Activated naive CD8-positive, alpha-beta T cell treated with anti-CD3 and anti-CD28 coated beads, Interleukin-2, amount 50 U/mL, for 16 hours (primary cell): ENCODE data around the gene KRTAP9-3.
"Not testable (repeated sequence)": the region's sequence is repeated elsewhere in the genome, so short reads cannot be mapped to it uniquely, and the experiment has no call there.

Source experiments
- DNase-seq: peaks from one replicate; pipeline ENCODE4 v3.0.0-alpha.2; 2020; ENCODE audit warnings: low read depth, low spot score

Gene KRTAP9-3

DNA sequence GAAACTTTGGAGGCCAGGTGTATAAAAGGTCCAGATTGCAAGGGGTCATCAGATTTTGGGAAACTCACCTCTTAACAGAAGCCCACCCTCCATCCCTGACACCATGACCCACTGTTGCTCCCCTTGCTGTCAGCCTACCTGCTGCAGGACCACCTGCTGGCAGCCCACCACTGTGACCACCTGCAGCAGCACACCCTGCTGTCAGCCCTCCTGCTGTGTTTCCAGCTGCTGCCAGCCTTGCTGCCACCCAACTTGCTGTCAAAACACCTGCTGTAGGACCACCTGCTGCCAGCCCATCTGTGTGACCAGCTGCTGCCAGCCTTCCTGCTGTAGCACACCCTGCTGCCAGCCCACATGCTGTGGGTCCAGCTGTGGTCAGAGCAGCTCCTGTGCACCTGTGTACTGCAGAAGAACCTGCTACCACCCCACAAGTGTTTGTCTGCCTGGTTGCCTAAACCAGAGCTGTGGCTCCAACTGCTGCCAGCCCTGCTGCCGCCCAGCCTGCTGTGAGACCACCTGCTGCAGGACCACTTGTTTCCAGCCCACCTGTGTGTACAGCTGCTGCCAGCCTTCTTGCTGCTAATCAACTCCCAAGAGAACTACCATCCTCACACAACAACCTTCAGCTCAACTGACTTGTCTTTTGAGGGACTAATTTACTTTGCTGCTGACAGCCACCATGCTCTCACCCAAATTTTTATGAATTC lies at the start of gene KRTAP9-3:
KRTAP9-3 (plus strand) TSS at position 51 of the 707 bp plus-strand sequence; CDS start at position 104, 53 bp downstream.
- not testable (repeated sequence) for DNase-seq

DNA sequence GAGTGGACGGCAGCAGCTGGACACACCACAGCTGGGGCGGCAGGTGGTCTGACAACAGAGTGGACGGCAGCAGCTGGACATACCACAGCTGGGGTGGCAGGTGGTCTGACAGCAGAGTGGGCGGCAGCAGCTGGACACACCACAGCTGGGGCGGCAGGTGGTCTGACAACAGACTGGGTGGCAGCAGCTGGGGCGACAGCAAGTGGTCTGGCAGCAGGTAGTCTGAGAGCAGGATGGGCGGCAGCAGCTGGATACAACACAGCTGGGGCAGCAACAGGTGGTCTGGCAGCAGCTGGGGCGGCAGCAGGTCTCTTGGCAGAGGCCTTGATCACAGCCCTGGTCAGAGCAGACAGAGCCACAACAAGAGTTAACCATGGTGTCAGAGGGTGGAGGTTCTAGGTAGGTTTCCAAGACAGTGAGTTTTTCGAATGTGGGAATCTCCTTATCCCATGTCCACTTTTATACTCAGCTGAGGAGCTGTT lies 47.7 kb upstream of the KRTAP9-3 start, which contains the start of gene KRTAP4-1:
KRTAP4-1 (minus strand) TSS at position 432 of the 482 bp plus-strand sequence; CDS start at position 375, 57 bp downstream.
- no peak for DNase-seq

DNA sequence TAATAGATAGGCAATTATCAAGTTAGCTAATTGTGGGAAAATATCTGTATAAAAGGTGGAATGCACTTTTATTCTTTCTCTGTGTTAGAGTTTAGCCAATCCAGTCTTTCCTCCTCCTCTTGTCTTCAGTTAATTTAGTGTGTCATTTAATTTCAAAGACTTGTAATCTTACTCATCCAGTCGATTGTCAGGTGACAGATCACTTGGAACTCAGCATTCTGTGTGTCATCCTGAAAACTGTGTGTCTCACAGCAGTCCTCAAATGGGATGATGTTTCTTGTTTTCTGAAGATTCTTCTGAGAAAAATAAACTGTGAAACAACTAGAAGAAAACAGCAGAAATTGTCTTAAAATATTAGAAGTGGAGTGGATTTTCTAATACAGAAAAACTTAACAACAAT lies 47.2 kb upstream of the KRTAP9-3 start:
- no peak for DNase-seq

GRCh38 chr17:41186872-41187271 lies 45.4 kb upstream of the KRTAP9-3 start:
- DNase-seq = no peak

- not testable (repeated sequence) for DNase-seq
These were observed 42.4 kb upstream of the KRTAP9-3 start, which contains the start of gene KRTAP9-1 for GRCh38 chr17:41189837-41190318. Gene KRTAP9-1 (plus strand): TSS chr17:41189887. CDS start chr17:41189887, 0 bp downstream.

DNA sequence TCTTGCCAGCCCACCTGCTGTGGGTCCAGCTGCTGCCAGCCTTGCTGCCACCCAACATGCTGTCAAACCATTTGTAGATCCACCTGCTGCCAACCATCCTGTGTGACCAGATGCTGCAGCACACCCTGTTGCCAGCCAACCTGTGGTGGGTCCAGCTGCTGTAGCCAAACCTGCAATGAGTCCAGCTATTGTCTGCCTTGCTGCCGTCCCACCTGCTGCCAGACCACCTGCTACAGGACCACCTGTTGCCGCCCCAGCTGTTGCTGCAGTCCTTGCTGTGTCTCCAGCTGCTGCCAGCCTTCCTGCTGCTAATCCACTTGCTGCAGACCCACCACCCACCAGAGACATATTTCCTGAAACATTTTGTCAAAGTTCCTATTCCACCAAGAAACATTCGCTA lies 41.9 kb upstream of the KRTAP9-3 start:
- DNase-seq = no peak

DNA sequence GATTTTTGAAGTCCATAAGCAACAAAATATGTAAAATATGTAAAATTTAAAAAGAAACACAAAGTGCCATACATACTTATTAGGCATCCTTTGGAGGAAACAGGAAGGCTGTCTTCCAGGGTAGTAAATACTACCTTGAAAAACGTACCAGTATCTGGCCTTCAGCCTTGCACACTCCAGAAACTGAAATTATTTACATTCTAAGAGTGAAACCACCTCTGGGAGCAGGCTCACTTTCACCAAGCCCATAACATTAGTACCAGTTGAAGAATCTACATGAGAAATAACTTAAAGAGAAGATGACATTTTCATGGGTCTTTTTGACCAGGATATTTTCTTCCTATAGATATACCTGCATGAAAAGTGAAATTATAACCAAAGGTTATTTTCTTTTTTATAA lies 36.2 kb upstream of the KRTAP9-3 start:
- DNase-seq = no peak

- DNase-seq = no peak
These were observed 32.7 kb upstream of the KRTAP9-3 start for GRCh38 chr17:41199421-41200078.

DNA sequence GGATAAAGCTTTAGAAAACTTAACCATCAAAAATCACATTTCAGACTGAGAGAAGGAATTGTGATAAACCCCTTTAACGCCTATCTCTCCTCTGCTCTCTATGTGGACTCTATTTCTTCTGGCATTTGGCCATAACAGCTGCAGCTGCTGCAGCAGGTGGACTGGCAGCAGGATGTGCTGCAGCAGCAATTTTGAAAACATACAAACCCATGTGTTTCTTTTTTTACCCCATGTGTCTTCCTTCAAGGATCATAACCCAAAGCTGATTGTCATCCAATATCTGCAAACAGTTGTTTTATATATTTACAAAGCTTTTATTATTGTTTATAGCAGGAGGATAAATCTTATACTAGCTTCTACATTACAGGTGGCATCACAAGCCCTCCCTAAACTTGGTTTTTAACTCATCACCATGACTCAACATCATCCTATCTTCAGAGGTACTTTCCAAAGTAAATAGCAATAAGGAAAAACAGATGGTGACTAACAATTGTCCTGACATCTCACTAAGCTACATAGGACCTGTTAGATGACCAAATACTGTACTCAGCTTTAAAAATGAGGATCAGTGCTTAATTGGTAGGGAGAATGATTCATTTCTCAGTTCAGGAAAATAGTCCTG lies 20.3 kb upstream of the KRTAP9-3 start:
- DNase-seq = no peak

- DNase-seq = no peak
These were observed 19.6 kb upstream of the KRTAP9-3 start for GRCh38 chr17:41212524-41213169.

- DNase-seq = no peak
These were observed 16.6 kb upstream of the KRTAP9-3 start for GRCh38 chr17:41215681-41216080.

GRCh38 chr17:41223821-41224220 lies 8.4 kb upstream of the KRTAP9-3 start:
- no peak for DNase-seq

DNA sequence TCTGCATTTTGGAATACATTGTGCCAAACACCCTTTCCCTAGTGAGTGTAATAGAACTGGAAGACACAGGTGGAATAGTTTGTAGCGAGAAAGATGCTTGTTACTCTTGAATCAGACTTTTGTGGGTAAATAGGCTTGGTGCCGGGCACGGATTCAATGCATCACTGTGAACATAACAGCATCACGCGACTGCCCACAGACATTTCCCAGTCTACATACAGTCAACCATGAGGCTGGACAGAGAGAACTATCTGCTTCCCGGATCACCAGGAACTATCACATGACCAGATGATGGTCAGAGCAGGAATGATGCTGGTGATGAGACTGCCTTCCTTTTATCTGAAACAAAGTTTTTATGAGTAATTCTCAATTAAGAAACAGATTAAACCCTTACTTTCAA lies 6.2 kb upstream of the KRTAP9-3 start:
- no peak for DNase-seq

DNA sequence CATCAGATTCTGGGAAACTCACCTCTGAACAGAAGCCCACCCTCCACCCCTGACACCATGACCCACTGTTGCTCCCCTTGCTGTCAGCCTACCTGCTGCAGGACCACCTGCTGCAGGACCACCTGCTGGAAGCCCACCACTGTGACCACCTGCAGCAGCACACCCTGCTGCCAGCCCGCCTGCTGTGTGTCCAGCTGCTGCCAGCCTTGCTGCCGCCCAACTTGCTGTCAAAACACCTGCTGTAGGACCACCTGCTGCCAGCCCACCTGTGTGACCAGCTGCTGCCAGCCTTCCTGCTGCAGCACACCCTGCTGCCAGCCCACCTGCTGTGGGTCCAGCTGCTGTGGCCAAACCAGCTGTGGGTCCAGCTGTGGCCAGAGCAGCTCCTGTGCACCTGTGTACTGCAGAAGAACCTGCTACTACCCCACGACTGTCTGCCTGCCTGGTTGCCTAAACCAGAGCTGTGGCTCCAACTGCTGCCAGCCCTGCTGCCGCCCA lies 5.6 kb upstream of the KRTAP9-3 start, which contains the start of gene KRTAP9-2:
KRTAP9-2 (plus strand) TSS at position 51 of the 498 bp plus-strand sequence; CDS start at position 58, 7 bp downstream.
- not testable (repeated sequence) for DNase-seq

- no peak for DNase-seq
These were observed 2.2 kb upstream of the KRTAP9-3 start for GRCh38 chr17:41230094-41230493.

GRCh38 chr17:41231731-41232130 lies 518 bp upstream of the KRTAP9-3 start:
- DNase-seq = no peak

DNA sequence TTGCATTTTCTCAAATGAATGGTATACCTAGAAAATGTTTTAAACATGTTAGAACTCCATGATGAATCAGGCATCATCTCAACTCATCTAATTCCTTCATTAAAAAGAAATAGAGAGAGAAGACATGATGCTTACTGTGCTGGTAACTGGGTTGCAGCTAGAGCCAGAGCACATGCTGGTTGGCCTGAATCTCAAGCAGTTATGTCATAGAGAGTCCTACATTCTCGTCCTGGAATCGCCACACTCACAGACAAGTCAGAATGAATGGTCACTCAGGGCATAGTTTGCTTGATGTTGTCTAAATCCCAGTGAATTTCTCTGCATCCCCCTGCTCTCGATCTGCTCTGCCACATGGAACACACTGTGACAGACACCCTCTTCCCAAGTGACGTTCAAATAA lies 4.9 kb downstream of the KRTAP9-3 start:
- DNase-seq = not testable (repeated sequence)

DNA sequence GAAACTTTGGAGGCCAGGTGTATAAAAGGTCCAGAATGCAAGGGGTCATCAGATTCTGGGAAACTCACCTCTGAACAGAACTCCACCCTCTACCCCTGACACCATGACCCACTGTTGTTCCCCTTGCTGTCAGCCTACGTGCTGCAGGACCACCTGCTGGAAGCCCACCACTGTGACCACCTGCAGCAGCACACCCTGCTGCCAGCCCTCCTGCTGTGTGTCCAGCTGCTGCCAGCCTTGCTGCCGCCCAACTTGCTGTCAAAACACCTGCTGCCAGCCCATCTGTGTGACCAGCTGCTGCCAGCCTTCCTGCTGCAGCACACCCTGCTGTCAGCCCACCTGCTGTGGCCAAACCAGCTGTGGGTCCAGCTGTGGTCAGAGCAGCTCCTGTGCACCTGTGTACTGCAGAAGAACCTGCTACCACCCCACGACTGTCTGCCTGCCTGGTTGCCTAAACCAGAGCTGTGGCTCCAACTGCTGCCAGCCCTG lies 5.7 kb downstream of the KRTAP9-3 start, which contains the start of gene KRTAP9-8:
KRTAP9-8 (plus strand) TSS at position 51 of the 489 bp plus-strand sequence; CDS start at position 104, 53 bp downstream.
- not testable (repeated sequence) for DNase-seq

DNA sequence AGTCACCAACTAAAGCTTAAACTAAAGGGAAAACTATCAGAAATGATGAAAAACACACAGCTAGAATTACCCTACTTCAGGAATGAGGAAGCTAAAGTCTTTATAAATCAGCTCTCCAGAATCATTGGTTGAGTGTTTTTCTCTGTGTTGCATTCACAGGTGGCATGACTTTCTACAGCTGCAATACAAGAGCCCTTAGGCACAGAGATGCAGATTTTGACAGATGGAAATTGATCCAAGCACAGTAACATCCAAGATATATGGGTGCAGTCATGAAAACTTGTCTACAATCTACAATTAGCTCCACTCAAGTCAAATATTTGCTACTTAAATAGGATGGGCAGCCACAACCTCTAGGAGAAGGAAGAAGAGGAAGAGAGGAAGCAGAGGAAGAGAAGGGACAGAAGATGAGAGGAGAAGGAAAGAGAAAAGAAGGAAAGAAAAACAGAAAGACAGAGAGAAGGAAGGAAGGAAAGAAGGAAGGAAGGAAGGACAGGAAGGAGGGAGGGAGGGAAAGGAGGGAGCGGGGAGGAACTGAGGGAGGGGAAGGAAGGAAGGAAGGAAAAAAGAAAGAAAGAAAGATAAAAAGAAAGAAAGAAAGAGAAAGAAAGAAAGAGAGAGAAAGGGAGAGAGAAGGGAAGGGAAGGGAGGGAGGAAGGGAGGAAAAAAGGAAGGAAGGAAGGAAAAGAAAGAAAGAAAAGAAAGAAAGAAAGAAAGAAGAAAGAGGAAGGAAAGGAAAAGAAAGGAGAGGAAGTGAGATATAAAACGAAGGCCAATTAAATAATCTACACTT lies 14.9 kb downstream of the KRTAP9-3 start:
- DNase-seq = not testable (repeated sequence)

- DNase-seq = not testable (repeated sequence)
These were observed 17.5 kb downstream of the KRTAP9-3 start, which contains the start of gene KRTAP9-4 for GRCh38 chr17:41249637-41250240. Gene KRTAP9-4 (plus strand): TSS chr17:41249687. CDS start chr17:41249721, 34 bp downstream.
